Mesenchymal stem cell (in vitro differentiated cells and primary cell): ENCODE measurements around the gene GCK.
A peak's percentile ranks its signal among the peaks of the same experiment; 100 is the strongest.

Experiments used
- DNase-seq: peaks from one replicate; pipeline ENCODE4 v3.0.0-alpha.2; 2013
- H2AFZ ChIP-seq: one replicate; pipeline ENCODE4 v1.6.1; 2013; ENCODE audit warnings: low read depth, mild to moderate bottlenecking, control low read depth, inconsistent platforms, low read length, moderate library complexity
- H2AK5ac ChIP-seq: 2 replicates; pipeline ENCODE4 v1.6.1; 2013; ENCODE audit warnings: low read length, moderate library complexity, mild to moderate bottlenecking, inconsistent platforms; ENCODE audit not compliant: severe bottlenecking
- H2BK120ac ChIP-seq: one replicate; pipeline ENCODE4 v1.6.1; 2013; ENCODE audit warnings: low read depth, mild to moderate bottlenecking, inconsistent platforms, low read length, moderate library complexity
- H2BK12ac ChIP-seq, 2 experiments: one replicate each; pipeline ENCODE4 v1.6.1; 2013; ENCODE audit warnings: inconsistent platforms in 2 of 2, low read length in 2 of 2, mild to moderate bottlenecking in 2 of 2, moderate library complexity in 2 of 2, control low read depth in 1 of 2
- H2BK15ac ChIP-seq: one replicate; pipeline ENCODE4 v1.6.1; 2013; ENCODE audit warnings: mild to moderate bottlenecking, low read depth, inconsistent platforms; ENCODE audit not compliant: poor library complexity, severe bottlenecking
- H2BK5ac ChIP-seq: 2 replicates; pipeline ENCODE4 v1.6.1; 2013; ENCODE audit warnings: low read depth, mild to moderate bottlenecking, low read length, control low read depth, inconsistent platforms; ENCODE audit not compliant: poor library complexity, severe bottlenecking
- H3K14ac ChIP-seq, 2 experiments: one replicate each; pipeline ENCODE4 v1.6.1; 2013; ENCODE audit warnings: inconsistent platforms in 2 of 2, low read length in 2 of 2, control low read depth in 1 of 2, mild to moderate bottlenecking in 1 of 2, moderate library complexity in 1 of 2
- H3K18ac ChIP-seq, 2 experiments: one replicate each; pipeline ENCODE4 v1.6.1; 2013; ENCODE audit warnings: inconsistent platforms in 2 of 2, low read length in 2 of 2, control low read depth in 1 of 2, low read depth in 1 of 2, mild to moderate bottlenecking in 1 of 2
- H3K23ac ChIP-seq, 2 experiments: one replicate each; pipeline ENCODE4 v1.6.1; 2013; ENCODE audit warnings: inconsistent platforms in 2 of 2, low read length in 2 of 2, mild to moderate bottlenecking in 2 of 2, moderate library complexity in 2 of 2, control low read depth in 1 of 2
- H3K27ac ChIP-seq: 2 replicates; pipeline ENCODE4 v1.5.1; 2013; ENCODE audit warnings: mild to moderate bottlenecking, moderate library complexity, low read length, control low read depth, inconsistent platforms; ENCODE audit not compliant: poor library complexity, severe bottlenecking
- H3K27me3 ChIP-seq, 2 experiments: 2 replicates each; pipeline versions ENCODE4 v1.6.1 to v1.7.0; 2013; ENCODE audit warnings: low read length in 2 of 2, mild to moderate bottlenecking in 2 of 2, moderate library complexity in 2 of 2, control low read depth in 1 of 2, inconsistent platforms in 1 of 2; ENCODE audit not compliant: control insufficient read depth in 1 of 2, insufficient read depth in 1 of 2
- H3K36me3 ChIP-seq, 2 experiments: 2 replicates each; pipeline versions ENCODE4 v1.6.1 to v1.7.0; 2013; ENCODE audit warnings: low read length in 2 of 2, control low read depth in 1 of 2, inconsistent platforms in 1 of 2, low read depth in 1 of 2, mild to moderate bottlenecking in 1 of 2; ENCODE audit not compliant: insufficient read depth in 2 of 2, control insufficient read depth in 1 of 2
- H3K4ac ChIP-seq, 2 experiments: one replicate each; pipeline ENCODE4 v1.6.1; 2013; ENCODE audit warnings: inconsistent platforms in 2 of 2, low read length in 2 of 2, mild to moderate bottlenecking in 2 of 2, moderate library complexity in 2 of 2, control low read depth in 1 of 2, low read depth in 1 of 2
- H3K4me1 ChIP-seq: 2 replicates; pipeline ENCODE4 v1.6.1; 2013; ENCODE audit warnings: low read depth, low read length, control low read depth; ENCODE audit not compliant: control insufficient read depth, insufficient read depth
- H3K4me2 ChIP-seq: 2 replicates; pipeline ENCODE4 v1.6.1; 2013; ENCODE audit warnings: low read length, mild to moderate bottlenecking, inconsistent platforms; ENCODE audit not compliant: poor library complexity, severe bottlenecking
- H3K4me3 ChIP-seq, 2 experiments: 2 replicates each; pipeline versions ENCODE4 v1.5.1 to v1.7.0; 2013; ENCODE audit warnings: low read length in 2 of 2, mild to moderate bottlenecking in 2 of 2, control low read depth in 1 of 2, low read depth in 1 of 2; ENCODE audit not compliant: insufficient read depth in 1 of 2
- H3K79me1 ChIP-seq: replicated peaks from 2 replicates; pipeline ENCODE4 v1.6.1; 2013; ENCODE audit warnings: mild to moderate bottlenecking, control low read depth, low read length, inconsistent platforms; ENCODE audit not compliant: poor library complexity, severe bottlenecking
- H3K9ac ChIP-seq: 2 replicates; pipeline ENCODE4 v1.7.0; 2013; ENCODE audit warnings: mild to moderate bottlenecking, low read length, moderate library complexity
- H3K9me3 ChIP-seq: 2 replicates; pipeline ENCODE4 v1.7.0; 2013; ENCODE audit warnings: mild to moderate bottlenecking, low read length; ENCODE audit not compliant: control insufficient read depth
- H4K8ac ChIP-seq: one replicate; pipeline ENCODE4 v1.6.1; 2013; ENCODE audit warnings: inconsistent platforms, mild to moderate bottlenecking, low read length, moderate library complexity
- H4K91ac ChIP-seq: one replicate; pipeline ENCODE4 v1.6.1; 2013; ENCODE audit warnings: mild to moderate bottlenecking, low read length, inconsistent platforms
- WGBS: methylation state at CpG from one replicate; pipeline ENCODE4 v1.1.7; 2013; ENCODE audit warnings: mixed read lengths; 5-methylcytosine and 5-hydroxymethylcytosine counted together

Gene GCK

DNA sequence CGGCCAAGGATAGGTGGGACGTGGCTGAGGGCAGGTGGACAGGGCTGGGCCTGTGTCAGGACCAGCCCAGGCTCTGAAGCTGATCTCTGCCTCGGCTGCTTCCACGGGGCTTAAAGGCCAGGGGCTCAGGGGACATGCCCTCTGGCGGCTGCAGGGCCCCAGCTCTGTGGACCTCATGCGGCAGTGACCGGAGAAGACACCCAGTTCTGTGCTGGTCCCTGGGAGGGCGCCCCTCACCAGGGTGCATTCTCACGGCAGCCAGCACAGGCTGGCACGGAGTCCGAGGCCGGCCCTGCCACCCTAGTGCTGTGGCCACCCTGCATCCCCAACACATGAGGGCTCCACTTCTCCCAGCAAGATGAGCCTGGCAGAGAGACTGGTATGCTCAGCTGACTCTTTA, 41.8 kb upstream of the GCK start:
- DNase-seq: no peak
- Histone ChIP-seq H3K9me3 (no peaks in the 10 kb centered on the region), H3K79me1 (no peaks in the 10 kb centered on the region), H3K9ac (no peak overlapping the region), H3K23ac (no peak overlapping the region), H4K91ac (no peak overlapping the region), H3K27ac (no peak overlapping the region), H3K4me3 (no peak overlapping the region), H3K36me3 (no peaks in the 10 kb centered on the region), H3K14ac (no peak overlapping the region), H3K27me3 (peaks cover 7 to 47% of the 10 kb centered on the region in 2 experiments), H2AK5ac (no peak overlapping the region), H2BK5ac (no peak overlapping the region), H3K18ac (no peak overlapping the region), H3K4me2 (no peak overlapping the region), H2BK12ac (no peak overlapping the region), H2BK15ac (no peak overlapping the region), H2AFZ (no peak overlapping the region), H4K8ac (peak overlapping the region; percentile 30), H3K4ac (no peak overlapping the region), H3K4me1 (peaks cover 1% of the 10 kb centered on the region), H2BK120ac (no peak overlapping the region)
- WGBS: 86% methylated on average over 12 of the region's 12 CpGs

DNA sequence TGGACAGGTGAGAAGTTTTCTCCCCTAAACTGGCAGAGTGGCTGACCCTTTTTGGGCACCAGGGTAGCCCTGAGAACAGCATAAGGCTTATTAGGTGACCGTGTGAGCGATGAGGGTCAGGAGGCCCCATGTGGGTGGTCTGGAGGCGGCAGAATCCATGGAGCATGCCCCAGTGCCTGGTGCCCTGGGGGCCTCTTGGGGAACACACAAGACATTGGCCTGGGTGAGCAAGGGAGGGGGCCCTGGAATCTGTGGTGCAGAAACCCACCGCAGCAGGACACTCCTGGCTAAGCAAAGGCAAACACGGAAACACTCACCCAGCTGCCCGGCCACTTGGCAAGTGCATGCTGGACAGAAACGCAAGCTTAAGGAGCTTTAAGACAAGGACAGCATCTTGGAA, 41.0 kb upstream of the GCK start:
- Histone ChIP-seq H3K4ac (no peak overlapping the region), H2BK15ac (no peak overlapping the region), H3K14ac (no peak overlapping the region), H2BK120ac (no peak overlapping the region), H3K4me3 (no peak overlapping the region), H3K4me2 (no peak overlapping the region), H3K4me1 (no peaks in the 10 kb centered on the region), H2AFZ (no peak overlapping the region), H4K91ac (no peak overlapping the region), H4K8ac (no peak overlapping the region), H3K9ac (no peak overlapping the region), H3K79me1 (no peaks in the 10 kb centered on the region), H3K9me3 (no peaks in the 10 kb centered on the region), H3K23ac (no peak overlapping the region), H2AK5ac (no peak overlapping the region), H3K18ac (no peak overlapping the region), H3K27me3 (peaks cover 15 to 55% of the 10 kb centered on the region in 2 experiments), H2BK5ac (no peak overlapping the region), H3K36me3 (no peaks in the 10 kb centered on the region), H3K27ac (no peak overlapping the region), H2BK12ac (no peak overlapping the region)
- no peak for DNase-seq
- WGBS: 92% methylated on average over 7 of the region's 7 CpGs

- Histone ChIP-seq H2BK12ac (no peak overlapping the region), H3K27ac (no peak overlapping the region), H3K4me3 (no peak overlapping the region), H2BK120ac (no peak overlapping the region), H2AK5ac (no peak overlapping the region), H3K9me3 (no peaks in the 10 kb centered on the region), H3K36me3 (no peaks in the 10 kb centered on the region), H2BK15ac (no peak overlapping the region), H2BK5ac (no peak overlapping the region), H4K8ac (no peak overlapping the region), H4K91ac (no peak overlapping the region), H3K4me1 (no peaks in the 10 kb centered on the region), H2AFZ (no peak overlapping the region), H3K27me3 (peaks cover 19 to 62% of the 10 kb centered on the region in 2 experiments), H3K23ac (no peak overlapping the region), H3K4me2 (no peak overlapping the region), H3K79me1 (no peaks in the 10 kb centered on the region), H3K18ac (no peak overlapping the region), H3K9ac (no peak overlapping the region), H3K4ac (no peak overlapping the region), H3K14ac (peak overlapping the region in 1 of 2 experiments; percentile 46)
- no peak for DNase-seq
- 78% methylated on average over 11 of the region's 11 CpGs for WGBS
Measured at GRCh38 chr7:44229546-44230105, 40.4 kb upstream of the GCK start.

- no peak for DNase-seq
- H3K23ac ChIP-seq: no peak overlapping the region
- no peak overlapping the region for H3K9ac ChIP-seq
- no peak overlapping the region for H2AFZ ChIP-seq
- no peak overlapping the region for H4K91ac ChIP-seq
- no peaks in the 10 kb centered on the region for H3K79me1 ChIP-seq
- H3K36me3 ChIP-seq: no peaks in the 10 kb centered on the region
- H3K4me3 ChIP-seq: no peak overlapping the region
- H3K27ac ChIP-seq: no peak overlapping the region
- H3K18ac ChIP-seq: no peak overlapping the region
- WGBS: 85% methylated on average over 29 of the region's 29 CpGs
- no peak overlapping the region for H3K4ac ChIP-seq
- H2BK120ac ChIP-seq: no peak overlapping the region
- H3K9me3 ChIP-seq: no peaks in the 10 kb centered on the region
- peaks cover 24 to 66% of the 10 kb centered on the region in 2 experiments for H3K27me3 ChIP-seq
- no peak overlapping the region for H2BK5ac ChIP-seq
- peaks cover 2% of the 10 kb centered on the region for H3K4me1 ChIP-seq
- no peak overlapping the region for H2BK15ac ChIP-seq
- no peak overlapping the region for H2AK5ac ChIP-seq
- H4K8ac ChIP-seq: no peak overlapping the region
- H3K14ac ChIP-seq: no peak overlapping the region
- H2BK12ac ChIP-seq: no peak overlapping the region
- no peak overlapping the region for H3K4me2 ChIP-seq
Measured at GRCh38 chr7:44228571-44229350, 39.5 kb upstream of the GCK start.
